Measurements from ENCODE around the gene TMEM150A. TPM values are rescaled to one million over a fixed set of nuclear protein-coding genes. Genes with fewer than 3 reads are reported as not detected.
A peak's percentile ranks its signal among the peaks of the same experiment; 100 is the strongest.

Gene TMEM150A
- total and polyA plus RNA-seq, 2 of the 13 experiments (the other 11 are each of a cell fraction or from before 2014, with no cell fraction given) = 30.1 to 70.4 TPM

GRCh38 chr2:85584354-85584856 is 18.1 kb downstream of the TMEM150A start, which contains the start of gene VAMP5 (continued):
- TF ChIP-seq ZNF646 (CRISPR knock-in tag; IDR thresholded peaks at IDR 0.05) = no peak
- TF ChIP-seq ZNF772 (CRISPR knock-in tag; IDR thresholded peaks at IDR 0.05) = peak; percentile 91; the same call in 1 of the 2 replicates
- TF ChIP-seq RFXAP (CRISPR knock-in tag; IDR thresholded peaks at IDR 0.05; ENCODE audit: borderline replicate concordance) = peak; percentile 80
- TF ChIP-seq PRDM4 (CRISPR knock-in tag; IDR thresholded peaks at IDR 0.05; ENCODE audit: borderline replicate concordance) = peak; percentile 69; the same call in 1 of the 2 replicates
- no peak; the same call in 1 of the 2 replicates for TF ChIP-seq AFF4 (CRISPR knock-in tag; IDR thresholded peaks at IDR 0.05)
- peak; percentile 75 for TF ChIP-seq ZSCAN20 (CRISPR knock-in tag; IDR thresholded peaks at IDR 0.05; ENCODE audit: borderline replicate concordance)
- 0 out of 2 replicates have a peak, but pooled peaks have one; percentile 33 for TF ChIP-seq ZNF652 (CRISPR knock-in tag; IDR thresholded peaks at IDR 0.05; ENCODE audit: borderline replicate concordance, low read depth)
- peak; percentile 11; the same call in 1 of the 2 replicates for TF ChIP-seq HNF1B (CRISPR knock-in tag; IDR thresholded peaks at IDR 0.05)
- peak; percentile 57; the same call in 1 of the 2 replicates for TF ChIP-seq HMG20A (CRISPR knock-in tag; IDR thresholded peaks at IDR 0.05; ENCODE audit: borderline replicate concordance)
- no peak; the same call in 1 of the 2 replicates for TF ChIP-seq ZBTB1 (CRISPR knock-in tag; IDR thresholded peaks at IDR 0.05; ENCODE audit: borderline replicate concordance)
- TF ChIP-seq FOXK2 (IDR thresholded peaks at IDR 0.05) = no peak
- TF ChIP-seq ZFAT (CRISPR knock-in tag; conservative IDR thresholded peaks at IDR 0.05) = no peak
